ENCODE measurements around the gene TMEM204.
"Not testable (repeated sequence)": the region's sequence is repeated elsewhere in the genome, so short reads cannot be mapped to it uniquely, and the experiment has no call there.

TMEM204 gene

GRCh38 chr16:1581804-1582203, 48.3 kb downstream of the TMEM204 start:
- DNase-seq (ENCODE audit: extremely low read depth in 1 of 2, low read depth in 1 of 2): no peak

- DNase-seq (ENCODE audit: extremely low read depth in 1 of 2, low read depth in 1 of 2): no peak
Observed at GRCh38 chr16:1583180-1583579, 49.7 kb downstream of the TMEM204 start.

- DNase-seq (ENCODE audit: extremely low read depth in 1 of 2, low read depth in 1 of 2): no peak
Observed at GRCh38 chr16:1584926-1585484, 51.5 kb downstream of the TMEM204 start.

- DNase-seq (ENCODE audit: extremely low read depth in 1 of 2, low read depth in 1 of 2): no peak
Observed at GRCh38 chr16:1590366-1590765, 56.9 kb downstream of the TMEM204 start.

DNA sequence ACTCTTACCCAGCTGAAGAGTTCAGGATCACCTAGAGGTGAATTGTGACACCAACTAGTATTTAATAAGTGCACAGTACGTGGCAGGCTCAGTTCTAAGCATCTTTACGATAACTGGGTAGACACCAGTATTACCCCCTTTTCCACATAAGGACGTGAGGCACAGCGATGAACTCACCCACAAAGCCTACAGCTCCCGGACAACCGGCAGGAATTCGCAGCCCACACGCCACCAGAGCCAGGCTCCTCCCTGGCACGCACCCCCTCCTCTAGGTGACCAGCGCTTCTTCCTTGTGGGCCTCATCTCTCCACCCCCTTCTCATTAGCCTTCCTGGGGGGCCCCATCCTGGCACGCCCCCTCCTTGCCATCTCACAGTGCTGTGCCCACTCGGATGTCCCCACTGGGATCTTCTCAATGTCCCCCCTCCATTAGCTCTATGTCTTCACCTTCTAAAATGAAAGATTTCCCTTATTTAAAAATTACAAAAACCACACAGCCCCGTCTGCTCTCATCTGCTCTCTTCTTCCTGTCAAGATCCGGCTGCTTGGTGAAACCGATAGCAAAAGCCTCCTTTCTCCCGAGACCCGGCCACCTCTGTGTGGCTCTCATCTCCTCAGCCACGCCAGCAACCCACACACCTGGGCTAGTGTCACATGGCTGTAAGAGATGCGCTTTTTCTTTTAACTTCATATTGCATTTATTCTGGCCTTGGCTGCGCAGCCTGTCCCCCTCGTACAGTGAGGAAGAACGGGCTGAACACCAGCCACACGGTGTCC, 57.7 kb downstream of the TMEM204 start:
- no peak for DNase-seq (ENCODE audit: extremely low read depth in 1 of 2, low read depth in 1 of 2)

- no peak for DNase-seq (ENCODE audit: extremely low read depth in 1 of 2, low read depth in 1 of 2)
Observed at GRCh38 chr16:1592446-1592845, 59.0 kb downstream of the TMEM204 start.

DNA sequence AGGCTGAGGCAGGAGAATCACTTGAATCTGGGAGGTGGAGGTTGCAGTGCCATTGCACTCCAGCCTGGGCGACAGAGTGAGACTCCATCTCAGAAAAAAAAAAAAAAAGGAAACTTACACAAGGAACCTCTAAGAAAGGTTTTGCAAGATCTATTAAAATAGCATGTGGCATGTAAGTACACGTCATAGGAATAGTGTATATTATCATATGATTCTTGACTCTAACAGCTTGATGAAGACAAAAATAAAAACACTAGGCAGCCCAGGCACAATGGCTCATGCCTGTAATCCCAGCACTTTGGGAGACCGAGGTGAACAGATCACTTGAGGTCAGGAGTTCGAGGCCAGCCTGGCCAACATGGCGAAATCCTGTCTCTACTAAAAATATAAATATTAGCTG, 62.0 kb downstream of the TMEM204 start:
- not testable (repeated sequence) for DNase-seq (ENCODE audit: extremely low read depth in 1 of 2, low read depth in 1 of 2)

- no peak for DNase-seq (ENCODE audit: extremely low read depth in 1 of 2, low read depth in 1 of 2)
Observed at GRCh38 chr16:1596516-1596915, 63.0 kb downstream of the TMEM204 start.

GRCh38 chr16:1597154-1597553, 63.7 kb downstream of the TMEM204 start:
- DNase-seq (ENCODE audit: extremely low read depth in 1 of 2, low read depth in 1 of 2): no peak

DNA sequence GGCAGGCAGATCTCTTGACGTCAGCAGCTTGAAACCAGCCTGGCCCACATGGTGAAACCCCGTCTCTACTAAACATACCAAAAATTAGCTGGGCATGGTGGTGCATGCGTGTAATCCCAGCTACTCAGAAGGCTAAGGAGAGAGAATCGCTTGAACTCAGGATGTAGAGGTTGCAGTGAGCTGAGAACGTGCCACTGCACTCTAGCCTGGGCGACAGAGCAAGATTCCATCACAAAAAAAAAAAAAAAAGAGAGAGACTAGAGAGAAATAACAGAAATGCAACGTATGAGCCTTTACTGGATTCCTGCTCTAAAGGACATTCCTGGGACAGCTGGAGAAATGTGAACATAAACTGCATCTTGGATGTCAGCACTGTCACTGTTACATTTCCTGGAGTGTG, 67.6 kb downstream of the TMEM204 start:
- DNase-seq (ENCODE audit: extremely low read depth in 1 of 2, low read depth in 1 of 2): no peak

- DNase-seq (ENCODE audit: extremely low read depth in 1 of 2, low read depth in 1 of 2): no peak
Observed at GRCh38 chr16:1601489-1601888, 68.0 kb downstream of the TMEM204 start.

- DNase-seq (ENCODE audit: extremely low read depth in 1 of 2, low read depth in 1 of 2): no peak
Observed at GRCh38 chr16:1602285-1602684, 68.8 kb downstream of the TMEM204 start.
